ENCODE results near the gene TNC. TPM values are rescaled to one million over a fixed set of nuclear protein-coding genes. Genes with fewer than 3 reads are reported as not detected.

TNC gene
- total and polyA plus RNA-seq, 2 experiments from 2014 or later = 12.7 to 20.9 TPM

GRCh38 chr9:115038178-115038577 lies 79.8 kb downstream of the TNC start:
- TF ChIP-seq EZH2 (IDR thresholded peaks at IDR 0.05; ENCODE audit: borderline replicate concordance) (no peak), CTCF (IDR thresholded peaks at IDR 0.05; ENCODE audit: poor library complexity) (no peak), EZH2phosphoT487 (IDR thresholded peaks at IDR 0.05; ENCODE audit: low read depth, severe bottlenecking, unreplicated experiment) (no peak)
- peaks cover 4% of the 10 kb centered on the region for H3K4me1 ChIP-seq (ENCODE audit: insufficient read depth)
- H3K9me2 ChIP-seq (replicated peaks; ENCODE audit: insufficient read depth) = no peaks in the 10 kb centered on the region
- H3K4me2 ChIP-seq = no peak overlapping the region
- WGBS (ENCODE audit: low lambda C conversion rate, missing lambda C conversion rate) = 95% methylated on average over 2 of the region's 2 CpGs
- no peak overlapping the region for H3K27ac ChIP-seq
- no peaks in the 10 kb centered on the region for H3K27me3 ChIP-seq
- no peak overlapping the region for H2AFZ ChIP-seq
- H3K9me3 ChIP-seq (ENCODE audit: low read depth) = no peaks in the 10 kb centered on the region
- no peaks in the 10 kb centered on the region for H3K79me2 ChIP-seq
- no peaks in the 10 kb centered on the region for H3K36me3 ChIP-seq (replicated peaks; ENCODE audit: insufficient read depth, low read depth)
- H4K20me1 ChIP-seq (ENCODE audit: insufficient read depth, poor library complexity, severe bottlenecking) = no peaks in the 10 kb centered on the region
- DNase-seq (ENCODE audit: low spot score) = no peak
- no peak overlapping the region for H3K4me3 ChIP-seq

- Histone ChIP-seq H3K4me3 (no peak overlapping the region), H3K9me3 (ENCODE audit: low read depth) (no peaks in the 10 kb centered on the region), H3K79me2 (no peaks in the 10 kb centered on the region), H3K27me3 (no peaks in the 10 kb centered on the region), H4K20me1 (ENCODE audit: insufficient read depth, poor library complexity, severe bottlenecking) (no peaks in the 10 kb centered on the region), H3K27ac (peak overlapping the region; percentile 74), H2AFZ (no peak overlapping the region), H3K36me3 (replicated peaks; ENCODE audit: insufficient read depth, low read depth) (no peaks in the 10 kb centered on the region), H3K4me1 (ENCODE audit: insufficient read depth) (peaks cover 4% of the 10 kb centered on the region), H3K4me2 (no peak overlapping the region), H3K9me2 (replicated peaks; ENCODE audit: insufficient read depth) (no peaks in the 10 kb centered on the region)
- WGBS (ENCODE audit: low lambda C conversion rate, missing lambda C conversion rate) = 100% methylated on average over 2 of the region's 2 CpGs
- TF ChIP-seq EZH2 (IDR thresholded peaks at IDR 0.05; ENCODE audit: borderline replicate concordance) (no peak), EZH2phosphoT487 (IDR thresholded peaks at IDR 0.05; ENCODE audit: low read depth, severe bottlenecking, unreplicated experiment) (no peak), CTCF (IDR thresholded peaks at IDR 0.05; ENCODE audit: poor library complexity) (no peak)
- no peak for DNase-seq (ENCODE audit: low spot score)
These were observed 81.3 kb downstream of the TNC start for GRCh38 chr9:115036691-115037090.

GRCh38 chr9:115035841-115036612 lies 81.9 kb downstream of the TNC start:
- Histone ChIP-seq H3K4me2 (no peak overlapping the region), H3K9me3 (ENCODE audit: low read depth) (no peaks in the 10 kb centered on the region), H3K79me2 (no peaks in the 10 kb centered on the region), H3K4me1 (ENCODE audit: insufficient read depth) (peaks cover 4% of the 10 kb centered on the region), H3K27ac (peak overlapping the region; percentile 74), H2AFZ (no peak overlapping the region), H3K36me3 (replicated peaks; ENCODE audit: insufficient read depth, low read depth) (no peaks in the 10 kb centered on the region), H3K27me3 (no peaks in the 10 kb centered on the region), H3K9me2 (replicated peaks; ENCODE audit: insufficient read depth) (no peaks in the 10 kb centered on the region), H4K20me1 (ENCODE audit: insufficient read depth, poor library complexity, severe bottlenecking) (no peaks in the 10 kb centered on the region), H3K4me3 (no peak overlapping the region)
- peak; percentile 27 for DNase-seq (ENCODE audit: low spot score)
- 90% methylated on average over 17 of the region's 17 CpGs for WGBS (ENCODE audit: low lambda C conversion rate, missing lambda C conversion rate)
- TF ChIP-seq CTCF (IDR thresholded peaks at IDR 0.05; ENCODE audit: poor library complexity) (no peak), EZH2 (IDR thresholded peaks at IDR 0.05; ENCODE audit: borderline replicate concordance) (no peak), EZH2phosphoT487 (IDR thresholded peaks at IDR 0.05; ENCODE audit: low read depth, severe bottlenecking, unreplicated experiment) (no peak)
